ENCODE results near the gene LENG1.

GRCh38 chr19:54142166-54142780 is 17.2 kb downstream of the LENG1 start:
- no peak for TF ChIP-seq CTCF (IDR thresholded peaks at IDR 0.05; ENCODE audit: insufficient read depth, low read length, poor library complexity, severe bottlenecking)
- TF ChIP-seq EZH2phosphoT487 (conservative IDR thresholded peaks at IDR 0.05; ENCODE audit: low read length), result no peak
